CD4-positive, CD25-positive, alpha-beta regulatory T cell (primary cell): ENCODE measurements around the gene GTF3A. TPM values are rescaled to one million over a fixed set of nuclear protein-coding genes. Genes with fewer than 3 reads are reported as not detected.

ENCODE experiments used
- ATAC-seq, 2 donors: fragments of 150-1000 bp; cut with Tn5 transposase; one replicate each; pipeline ENCODE4 v1.10.0; 2021; ENCODE audit warnings: low read depth in 2 of 2, moderate number of reproducible peaks in 2 of 2, moderate library complexity in 1 of 2
- DNase-seq, 3 donors: peaks; one replicate each; pipeline versions ENCODE4 v3.0.0 to v3.0.0-alpha.2; 2012 to 2022; ENCODE audit warnings: mixed read lengths in 1 of 3
- H3K27ac ChIP-seq: one replicate; pipeline ENCODE4 v1.7.0; 2013; ENCODE audit warnings: mild to moderate bottlenecking, low read length; ENCODE audit not compliant: insufficient read depth, poor library complexity, severe bottlenecking
- H3K27me3 ChIP-seq: one replicate; pipeline ENCODE4 v1.7.0; 2013; ENCODE audit warnings: low read length; ENCODE audit not compliant: control insufficient read depth, insufficient read depth
- H3K36me3 ChIP-seq: one replicate; pipeline ENCODE4 v1.7.0; 2013; ENCODE audit warnings: mild to moderate bottlenecking, low read length, moderate library complexity; ENCODE audit not compliant: control insufficient read depth, insufficient read depth
- H3K4me1 ChIP-seq: 2 replicates; pipeline ENCODE4 v1.7.0; 2013; ENCODE audit warnings: mild to moderate bottlenecking, low read length; ENCODE audit not compliant: insufficient read depth, control insufficient read depth, poor library complexity, severe bottlenecking
- H3K4me3 ChIP-seq: one replicate; pipeline ENCODE4 v1.7.0; 2013; ENCODE audit warnings: low read depth, mild to moderate bottlenecking, low read length, moderate library complexity
- H3K9me3 ChIP-seq, 2 experiments: 1 replicate in 1 of 2; 2 replicates in 1 of 2; pipeline ENCODE4 v1.7.0; 2013; ENCODE audit warnings: low read length in 2 of 2, mild to moderate bottlenecking in 1 of 2, moderate library complexity in 1 of 2; ENCODE audit not compliant: control insufficient read depth in 2 of 2
- H3K27ac Mint-ChIP-seq, 3 donors: one replicate each; pipeline ENCODE4 v1.8.0; 2020 to 2022; ENCODE audit warnings: mild to moderate bottlenecking in 3 of 3, mixed read lengths in 3 of 3, moderate library complexity in 2 of 3
- H3K27me3 Mint-ChIP-seq: one replicate; pipeline ENCODE4 v1.8.0; 2022; ENCODE audit warnings: mild to moderate bottlenecking, mixed read lengths
- H3K36me3 Mint-ChIP-seq: one replicate; pipeline ENCODE4 v1.8.0; 2020; ENCODE audit warnings: mixed read lengths
- H3K4me1 Mint-ChIP-seq, 4 donors: one replicate each; pipeline ENCODE4 v1.8.0; 2020 to 2022; ENCODE audit warnings: mixed read lengths in 4 of 4, mild to moderate bottlenecking in 1 of 4
- H3K4me3 Mint-ChIP-seq, 4 donors: one replicate each; pipeline ENCODE4 v1.8.0; 2020 to 2022; ENCODE audit warnings: mild to moderate bottlenecking in 4 of 4, mixed read lengths in 4 of 4, moderate library complexity in 3 of 4
- H3K9me3 Mint-ChIP-seq, 7 donors: one replicate each; pipeline ENCODE4 v1.8.0; 2020 to 2022; ENCODE audit warnings: mixed read lengths in 7 of 7, mild to moderate bottlenecking in 3 of 7, moderate library complexity in 2 of 7
- polyA plus RNA-seq, 4 donors: library from polyadenylated mRNA; unstranded; fragments of 300-500 nt; fragmentation: Illumina TruSeq; gene quantifications; one replicate each; pipeline ENCODE4 v1.2.3, GENCODE V29; 2021
- total RNA-seq: library from RNA; stranded (reverse); gene quantifications from one replicate; pipeline ENCODE4 v1.2.3, GENCODE V29; 2022

The GTF3A gene
- total and polyA plus RNA-seq, 5 donors from 2014 or later = 165 to 528 (median 504) TPM

DNA sequence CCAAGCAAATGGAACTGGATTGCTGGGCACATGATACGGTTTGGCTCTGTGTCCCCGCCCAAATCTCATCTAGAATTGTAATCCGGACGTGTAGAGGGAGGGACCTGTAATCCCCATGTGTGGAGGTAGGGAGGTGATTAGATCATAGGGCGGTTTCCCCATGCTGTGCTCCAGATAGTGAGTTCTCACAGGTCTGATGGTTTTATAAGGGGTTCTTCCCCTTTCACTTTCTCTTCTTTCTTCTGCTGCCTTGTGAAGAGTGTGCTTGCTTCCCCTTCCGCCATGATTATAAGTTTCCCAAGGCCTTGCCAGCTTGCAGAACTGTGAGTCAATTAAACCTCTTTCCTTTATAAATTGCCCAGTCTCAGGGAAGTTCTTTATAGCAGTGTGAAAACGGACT is 58.6 kb downstream of the GTF3A start:
- peaks cover 0 to 9% (median 1%) of the 10 kb centered on the region in 7 donors for H3K9me3 Mint-ChIP-seq
- H3K27me3 Mint-ChIP-seq = peaks cover 13% of the 10 kb centered on the region
- H3K27ac Mint-ChIP-seq = peak overlapping the region in 1 of 3 donors; percentile 48
- no peak overlapping the region for H3K27ac ChIP-seq
- H3K36me3 ChIP-seq = no peaks in the 10 kb centered on the region
- DNase-seq (peak in 1 of 3 donors; percentile 53), ATAC-seq (peak; percentile 84 to 85)
- H3K4me3 Mint-ChIP-seq = peak overlapping the region in 1 of 4 donors; percentile 12
- H3K36me3 Mint-ChIP-seq = no peaks in the 10 kb centered on the region
- peaks cover 2% of the 10 kb centered on the region for H3K27me3 ChIP-seq
- H3K4me3 ChIP-seq = no peak overlapping the region
- H3K4me1 ChIP-seq = peaks cover 7% of the 10 kb centered on the region
- H3K9me3 ChIP-seq = no peaks in the 10 kb centered on the region
- H3K4me1 Mint-ChIP-seq = peaks cover 9 to 19% (median 9%) of the 10 kb centered on the region in 4 donors

DNA sequence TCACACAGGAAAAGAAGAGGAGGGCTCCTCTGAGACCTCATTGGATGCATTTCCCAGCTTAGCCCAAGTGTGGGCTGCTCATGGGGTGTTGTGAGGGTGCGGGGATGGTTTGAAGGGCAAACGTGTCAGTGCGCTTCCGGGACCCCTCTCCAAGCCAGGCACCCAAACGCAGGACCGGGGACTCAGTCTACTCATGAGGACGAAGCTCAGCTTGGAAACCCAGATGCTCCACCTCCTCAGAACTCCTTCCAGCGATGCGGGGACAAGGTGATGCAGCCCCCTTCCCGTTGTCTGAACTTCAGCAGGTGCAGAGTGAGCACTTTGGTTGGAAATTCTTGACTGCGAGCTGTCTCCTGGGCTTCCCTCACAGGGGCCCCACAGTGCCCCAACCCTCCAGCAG is 59.0 kb downstream of the GTF3A start:
- Histone ChIP-seq H3K27ac (no peak overlapping the region), H3K27me3 (peaks cover 2% of the 10 kb centered on the region), H3K4me1 (peaks cover 2% of the 10 kb centered on the region), H3K4me3 (no peak overlapping the region), H3K36me3 (no peaks in the 10 kb centered on the region), H3K9me3 (no peaks in the 10 kb centered on the region)
- Mint-ChIP-seq H3K4me3 (no peak overlapping the region), H3K36me3 (no peaks in the 10 kb centered on the region), H3K27ac (no peak overlapping the region), H3K27me3 (peaks cover 16% of the 10 kb centered on the region), H3K4me1 (peaks cover 4 to 15% (median 6%) of the 10 kb centered on the region in 4 donors), H3K9me3 (peaks cover 0 to 9% (median 1%) of the 10 kb centered on the region in 7 donors)
- no peak for DNase-seq
- peak in 1 of 2 donors; percentile 7 for ATAC-seq

Other genes with a start within 250 kb of the GTF3A start
- 1,575 TPM for gene RPL21, start 173.1 kb upstream of the GTF3A start, total RNA-seq
- 1,000 to 10,000 TPM; 4,189 to 7,317 (median 5,908) TPM for gene RPL21, start 173.1 kb upstream of the GTF3A start, polyA plus RNA-seq
- 2.9 TPM for gene RASL11A, start 153.8 kb upstream of the GTF3A start, total RNA-seq
- under 1 TPM in 3 of 4 donors, not detected in 1; 0.25 to 0.84 (median 0.26) TPM for gene RASL11A, start 153.8 kb upstream of the GTF3A start, polyA plus RNA-seq
- 48.9 TPM for gene MTIF3, start 25.9 kb downstream of the GTF3A start, total RNA-seq
- 100 to 1,000 TPM in 2 of 4 donors, 10 to 100 TPM in 2; 93.3 to 114 (median 103) TPM for gene MTIF3, start 25.9 kb downstream of the GTF3A start, polyA plus RNA-seq
- 6.5 TPM for gene LNX2, start 195.9 kb downstream of the GTF3A start, total RNA-seq
- 1 to 10 TPM; 3.7 to 5.0 (median 4.8) TPM for gene LNX2, start 195.9 kb downstream of the GTF3A start, polyA plus RNA-seq
- gene POLR1D, start 197.3 kb downstream of the GTF3A start, total RNA-seq = 150 TPM
- gene POLR1D, start 197.3 kb downstream of the GTF3A start, polyA plus RNA-seq = 100 to 1,000 TPM; 184 to 239 (median 211) TPM